HCT116 (cell line): Measurements from ENCODE around the gene KCNMB4.

Source experiments
- SP1 ChIP-seq: IDR thresholded peaks from 2 replicates; pipeline ENCODE4 v1.6.1; 2012; ENCODE audit warnings: low read depth
- ZNF274 ChIP-seq: fragments of 200-500 bp; sonication (Bioruptor generic); IDR thresholded peaks from 2 replicates; pipeline ENCODE4 v1.6.1; 2014; ENCODE audit warnings: mild to moderate bottlenecking, low read depth, low read length, inconsistent platforms
- TF ChIP-seq, protein P1 (sequence below): IDR thresholded peaks from 2 replicates; pipeline ENCODE4 v1.6.1; 2012

DNA sequence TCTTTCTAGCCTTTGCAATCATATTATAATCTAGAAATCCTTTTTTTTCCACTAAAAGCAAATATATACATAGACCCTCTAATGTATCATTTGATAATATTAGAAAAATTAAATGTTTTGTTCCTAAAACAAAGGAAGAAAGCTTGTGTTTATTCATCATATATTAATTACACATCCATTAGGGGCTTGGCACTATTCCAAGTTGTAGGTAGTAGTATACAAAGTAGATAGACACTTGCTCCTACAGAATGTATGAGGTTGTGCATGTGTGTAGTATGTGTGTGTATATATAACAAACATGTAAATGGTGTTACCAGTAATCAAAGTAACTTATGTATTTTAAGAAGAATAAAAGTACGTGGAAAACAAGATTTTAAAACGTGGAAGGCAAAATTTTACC, 15.0 kb upstream of the KCNMB4 start:
- no peak for TF ChIP-seq SP1
- TF ChIP-seq, protein P1, sequence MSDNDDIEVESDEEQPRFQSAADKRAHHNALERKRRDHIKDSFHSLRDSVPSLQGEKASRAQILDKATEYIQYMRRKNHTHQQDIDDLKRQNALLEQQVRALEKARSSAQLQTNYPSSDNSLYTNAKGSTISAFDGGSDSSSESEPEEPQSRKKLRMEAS, result no peak
- TF ChIP-seq ZNF274, result no peak
